ENCODE measurements around the gene ANKRD44.
A peak's percentile ranks its signal among the peaks of the same experiment; 100 is the strongest.

Gene ANKRD44

GRCh38 chr2:197137826-197138477 is 172.6 kb downstream of the ANKRD44 start:
- no peak for DNase-seq

GRCh38 chr2:197137231-197137630 is 173.3 kb downstream of the ANKRD44 start:
- DNase-seq, result no peak

DNA sequence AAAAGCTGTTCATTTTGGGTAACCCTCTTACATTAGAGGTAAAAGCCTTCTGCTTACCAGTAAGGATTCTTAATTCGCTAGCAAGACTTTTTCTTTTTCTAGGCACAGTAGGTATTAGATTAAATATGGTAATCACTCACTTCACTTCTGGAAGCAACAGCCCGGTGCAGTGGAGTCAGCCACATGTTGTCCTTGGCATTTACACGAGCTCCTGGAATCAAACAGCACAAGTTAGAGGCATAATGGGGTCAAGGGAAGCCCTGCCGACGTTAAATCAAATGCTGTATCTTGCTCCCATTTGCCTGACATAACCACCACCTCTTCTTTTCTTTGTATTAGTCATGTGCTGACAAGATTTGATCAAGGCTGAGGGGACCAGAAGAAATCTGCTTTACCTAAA is 174.1 kb downstream of the ANKRD44 start:
- no peak for DNase-seq

- DNase-seq, result no peak
Measured at GRCh38 chr2:197135806-197136205, 174.8 kb downstream of the ANKRD44 start.

- no peak for DNase-seq
Measured at GRCh38 chr2:197134206-197134605, 176.4 kb downstream of the ANKRD44 start.

DNA sequence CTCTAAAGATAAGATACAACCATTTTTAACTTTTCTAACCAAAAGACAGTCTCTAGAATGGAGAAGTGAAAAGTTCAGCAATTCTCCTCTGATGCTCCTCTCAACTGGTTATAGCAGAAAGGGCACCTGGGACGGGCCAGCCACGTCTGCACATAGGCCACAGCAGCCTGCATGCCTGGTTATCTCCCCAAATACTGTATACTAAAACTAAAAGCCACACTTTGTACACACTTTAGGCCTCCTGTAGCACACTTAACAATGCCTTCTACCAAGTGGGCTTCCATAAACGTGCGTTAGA is 179.1 kb downstream of the ANKRD44 start:
- no peak for DNase-seq

DNA sequence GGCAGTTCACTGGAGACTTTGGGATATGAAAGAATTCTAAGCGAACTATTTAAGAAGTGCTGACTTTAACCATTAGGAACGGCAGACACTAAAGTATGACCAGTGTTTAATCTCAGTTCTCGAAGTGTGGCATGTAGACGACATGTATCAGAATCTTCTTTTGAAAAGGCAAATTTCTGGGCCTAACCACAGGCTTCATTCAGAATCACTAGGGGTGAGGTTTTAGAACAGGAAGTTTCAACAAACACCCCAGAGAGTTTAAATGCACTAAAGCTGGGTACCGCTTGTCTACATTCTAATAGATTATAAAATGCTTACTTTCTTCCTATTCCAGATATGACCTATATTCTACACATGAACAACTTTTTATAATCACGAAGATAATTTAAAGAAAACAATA is 180.3 kb downstream of the ANKRD44 start:
- no peak for DNase-seq

DNA sequence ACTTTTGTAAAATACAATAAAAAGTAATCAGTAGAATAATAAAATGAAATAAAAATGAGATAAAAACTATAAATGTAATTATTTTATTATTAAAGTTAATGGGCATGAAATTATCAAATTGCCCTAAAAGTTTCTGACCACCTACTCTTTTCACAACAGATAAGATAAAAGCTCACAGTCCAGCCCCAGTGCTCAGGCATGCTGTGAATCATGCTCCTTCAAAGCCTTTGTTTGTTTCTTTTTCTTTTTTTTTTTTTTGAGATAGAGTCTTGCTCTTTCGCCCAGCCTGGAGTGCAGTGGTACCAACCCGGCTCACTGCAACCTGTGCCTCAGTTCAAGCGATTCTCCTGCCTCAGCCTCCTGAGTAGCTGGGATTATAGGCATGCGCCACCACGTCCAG is 181.7 kb downstream of the ANKRD44 start:
- no peak for DNase-seq

GRCh38 chr2:197128126-197128525 is 182.5 kb downstream of the ANKRD44 start:
- no peak for DNase-seq

- DNase-seq, result no peak
Measured at GRCh38 chr2:197126630-197127352, 183.8 kb downstream of the ANKRD44 start.

DNA sequence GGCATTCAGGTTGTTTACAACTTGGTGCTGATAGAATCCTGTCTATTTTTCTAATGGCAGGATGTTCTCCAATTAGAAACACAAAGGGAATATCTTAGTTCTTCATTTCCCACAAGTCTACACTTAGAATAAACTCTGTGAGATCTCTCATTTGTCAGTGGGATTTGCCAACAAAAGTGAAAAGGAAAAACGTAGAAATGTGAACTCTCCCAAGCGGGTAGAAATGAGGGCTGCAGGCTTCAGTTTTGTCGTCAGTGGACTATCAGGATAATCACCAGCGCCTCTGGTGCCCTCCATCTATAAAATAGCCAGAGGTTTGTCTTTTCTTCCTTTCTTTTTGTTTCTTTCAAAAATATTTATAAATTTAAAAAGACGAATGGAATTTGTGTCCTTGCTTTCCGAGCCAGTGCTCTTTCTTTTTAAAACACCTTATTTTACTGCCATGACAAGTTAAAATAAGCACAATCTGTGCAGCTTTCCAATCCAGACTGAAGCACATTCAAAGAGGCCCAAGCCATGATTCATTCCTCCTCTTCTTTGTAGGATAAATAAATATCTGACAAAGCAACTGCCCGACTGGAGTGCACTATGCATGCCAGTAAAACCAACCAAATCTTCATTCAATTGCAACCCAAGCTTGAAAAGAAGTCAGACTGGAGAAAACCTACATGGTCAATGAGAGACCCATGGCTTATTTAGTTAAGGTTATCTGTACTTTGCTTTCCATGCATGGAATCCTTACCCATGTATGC is 185.8 kb downstream of the ANKRD44 start:
- DNase-seq, result no peak

DNA sequence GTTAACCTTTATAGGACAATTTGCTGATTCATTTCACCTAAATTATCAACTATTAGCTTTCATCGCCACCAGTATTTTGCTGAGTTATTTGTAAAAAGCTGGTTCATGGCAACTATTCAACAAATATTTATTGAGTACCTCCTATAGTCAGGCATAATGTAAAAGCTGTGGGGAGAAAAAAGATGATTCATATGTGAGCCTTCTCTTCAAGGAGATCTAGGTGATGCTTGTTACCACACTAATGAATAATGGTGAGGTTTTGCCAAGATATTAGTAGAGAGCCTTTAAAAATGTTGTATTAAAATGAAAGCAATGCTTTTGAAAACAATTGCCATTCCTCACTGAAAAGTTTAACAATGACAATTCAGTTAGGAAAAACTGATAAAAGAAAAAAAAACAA is 187.8 kb downstream of the ANKRD44 start:
- DNase-seq, result no peak

- no peak for DNase-seq
Measured at GRCh38 chr2:197121756-197122385, 188.7 kb downstream of the ANKRD44 start.

GRCh38 chr2:197121255-197121654 is 189.3 kb downstream of the ANKRD44 start:
- no peak for DNase-seq

DNA sequence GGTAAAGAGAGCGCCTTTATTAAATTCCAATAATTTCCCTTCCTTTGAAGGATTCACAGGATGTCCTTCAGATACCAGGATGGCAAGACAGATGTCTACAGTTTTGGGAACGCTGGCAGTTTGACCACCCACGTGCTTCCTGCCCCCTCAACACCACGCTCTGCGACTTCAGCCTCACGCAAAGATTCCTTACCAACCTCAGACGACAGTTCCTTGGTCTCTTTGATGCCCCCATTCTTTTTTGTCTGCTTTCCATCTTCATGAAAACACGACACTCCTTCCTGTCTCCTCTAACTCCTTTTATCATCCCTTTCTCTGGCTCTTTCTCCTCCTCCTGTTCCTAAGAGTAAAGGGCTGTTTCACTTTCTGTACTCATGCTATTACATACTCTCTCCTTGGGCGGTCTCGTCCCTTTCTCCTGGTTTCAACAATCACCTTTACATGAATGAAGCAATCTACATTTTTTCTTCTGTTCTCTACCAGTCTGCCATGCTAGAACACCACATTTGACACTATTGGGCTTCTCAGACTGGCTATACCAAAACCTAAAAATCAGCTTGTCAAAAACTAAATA is 194.2 kb downstream of the ANKRD44 start:
- no peak for DNase-seq

DNA sequence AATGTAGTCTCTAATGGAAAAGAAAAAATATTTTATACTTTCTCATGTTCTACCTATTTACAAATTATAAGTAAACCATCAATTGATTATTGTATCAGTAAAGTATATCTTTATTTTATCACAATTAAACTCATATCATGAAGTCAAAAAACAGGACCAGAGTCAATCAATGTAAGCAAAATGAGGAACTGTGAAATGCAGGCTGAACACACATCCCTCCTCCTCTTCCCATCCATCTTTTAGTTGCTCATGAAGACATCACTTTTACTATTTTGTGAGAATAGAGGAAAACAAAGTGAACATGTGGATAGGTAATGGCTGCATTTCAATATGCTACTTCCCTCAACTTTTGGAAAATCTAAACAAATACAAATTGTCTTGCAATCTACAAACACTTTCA is 195.3 kb downstream of the ANKRD44 start:
- no peak for DNase-seq

- DNase-seq, result peak; percentile 10
Measured at GRCh38 chr2:197113275-197113711, 197.3 kb downstream of the ANKRD44 start.

DNA sequence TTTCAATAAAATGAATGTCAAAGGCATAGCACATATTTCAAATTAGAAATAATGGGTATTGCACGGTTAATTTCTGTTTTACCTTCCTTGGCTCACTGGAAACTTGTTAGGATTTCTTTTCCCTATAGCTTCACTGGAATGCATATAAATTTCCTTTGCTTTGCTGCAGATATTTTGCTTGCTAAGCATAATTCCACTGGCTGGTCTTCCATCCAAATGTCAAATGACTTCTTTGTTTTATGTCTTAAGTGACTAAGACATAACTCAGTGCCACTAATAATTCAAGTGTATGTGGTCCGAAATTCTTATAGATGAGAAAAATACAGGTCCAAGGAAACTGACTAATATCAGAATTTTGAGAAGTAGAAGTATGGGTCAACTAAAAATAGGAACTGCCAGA is 201.3 kb downstream of the ANKRD44 start:
- no peak for DNase-seq

GRCh38 chr2:197108758-197109157 is 201.8 kb downstream of the ANKRD44 start:
- no peak for DNase-seq

DNA sequence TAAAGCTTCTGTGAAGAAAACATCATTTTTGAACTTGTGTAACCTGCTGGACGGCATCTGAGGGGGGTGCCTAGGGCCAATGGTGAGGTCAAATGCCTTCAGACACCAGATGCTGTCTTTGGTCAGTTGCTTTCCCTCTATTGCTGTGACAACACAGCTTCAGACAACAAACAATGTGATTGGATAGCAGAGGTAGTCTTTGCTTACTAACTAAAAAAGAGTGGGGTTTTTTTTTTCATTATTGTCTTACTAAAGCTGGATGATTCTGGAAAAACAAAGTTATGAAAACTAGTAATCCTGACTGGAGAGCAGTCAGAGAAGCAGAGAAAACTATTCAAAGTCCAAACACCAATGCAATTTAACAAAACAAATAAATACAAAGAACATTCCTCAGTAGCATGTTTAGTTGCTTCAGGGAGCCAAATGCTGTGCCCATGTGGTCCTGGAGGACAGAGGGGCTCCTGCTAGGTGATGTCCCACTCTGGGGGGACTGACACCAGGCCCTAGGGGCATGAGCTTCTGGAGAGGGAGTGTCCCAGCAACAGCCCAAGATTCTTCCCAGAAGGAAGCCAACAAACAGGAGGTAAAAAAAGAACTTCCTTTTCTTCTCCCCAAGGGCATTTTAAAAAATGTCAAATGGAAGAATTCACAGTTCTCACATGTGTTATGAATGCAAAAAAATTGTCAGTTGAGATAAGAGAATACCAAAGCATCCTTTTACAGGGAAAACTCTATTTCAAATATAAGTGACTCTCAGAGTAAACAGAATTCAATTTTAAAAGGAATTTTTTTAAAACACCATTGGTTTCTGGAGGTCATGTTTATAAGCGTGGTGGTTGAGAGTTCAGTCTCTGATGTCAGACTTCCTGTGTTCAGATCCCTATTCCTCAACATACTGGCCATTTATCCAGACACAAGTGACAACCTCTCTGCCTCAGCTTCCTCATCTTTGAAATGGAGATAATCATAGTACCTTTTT is 203.0 kb downstream of the ANKRD44 start:
- no peak for DNase-seq

DNA sequence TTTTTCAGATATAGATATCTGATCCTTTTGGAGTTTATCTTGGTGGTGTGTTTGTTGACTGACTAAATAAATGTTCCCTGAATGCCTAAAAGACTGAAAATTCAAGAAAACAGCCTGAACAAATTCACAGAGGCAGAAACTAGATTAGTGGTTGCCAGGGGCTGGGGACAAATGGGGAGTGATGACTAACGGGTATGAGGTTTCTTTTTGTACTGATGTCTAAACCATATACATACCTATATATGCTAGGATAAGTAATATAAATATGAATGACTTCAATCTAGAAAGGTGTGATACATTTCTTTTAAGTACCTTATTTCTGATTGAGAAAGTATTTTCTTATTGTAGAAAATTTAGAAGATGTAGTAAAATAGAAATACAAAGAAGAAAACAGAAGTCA is 207.2 kb downstream of the ANKRD44 start:
- no peak for DNase-seq

DNA sequence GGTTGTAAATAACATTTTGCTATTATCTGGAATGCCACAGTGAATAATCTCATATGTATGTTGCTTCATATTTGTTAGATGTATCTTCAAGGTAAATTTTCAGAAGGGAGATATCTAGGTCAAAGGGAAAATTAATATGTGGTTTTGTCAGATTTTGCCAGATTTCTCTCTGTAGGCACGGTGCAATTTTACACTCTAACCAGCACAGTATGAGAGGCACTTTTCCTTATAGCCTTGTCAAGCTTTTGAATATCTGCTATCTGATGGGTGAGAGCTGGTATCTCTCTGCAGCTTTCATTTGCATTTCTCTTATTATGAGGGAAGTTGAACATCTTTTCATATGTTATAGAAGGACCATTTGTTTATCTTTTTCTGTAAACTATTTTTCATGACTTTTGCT is 208.3 kb downstream of the ANKRD44 start:
- DNase-seq, result no peak

Measured in NCI-H2029 (cell line).